ENCODE results near the gene GRM2.

Gene GRM2

DNA sequence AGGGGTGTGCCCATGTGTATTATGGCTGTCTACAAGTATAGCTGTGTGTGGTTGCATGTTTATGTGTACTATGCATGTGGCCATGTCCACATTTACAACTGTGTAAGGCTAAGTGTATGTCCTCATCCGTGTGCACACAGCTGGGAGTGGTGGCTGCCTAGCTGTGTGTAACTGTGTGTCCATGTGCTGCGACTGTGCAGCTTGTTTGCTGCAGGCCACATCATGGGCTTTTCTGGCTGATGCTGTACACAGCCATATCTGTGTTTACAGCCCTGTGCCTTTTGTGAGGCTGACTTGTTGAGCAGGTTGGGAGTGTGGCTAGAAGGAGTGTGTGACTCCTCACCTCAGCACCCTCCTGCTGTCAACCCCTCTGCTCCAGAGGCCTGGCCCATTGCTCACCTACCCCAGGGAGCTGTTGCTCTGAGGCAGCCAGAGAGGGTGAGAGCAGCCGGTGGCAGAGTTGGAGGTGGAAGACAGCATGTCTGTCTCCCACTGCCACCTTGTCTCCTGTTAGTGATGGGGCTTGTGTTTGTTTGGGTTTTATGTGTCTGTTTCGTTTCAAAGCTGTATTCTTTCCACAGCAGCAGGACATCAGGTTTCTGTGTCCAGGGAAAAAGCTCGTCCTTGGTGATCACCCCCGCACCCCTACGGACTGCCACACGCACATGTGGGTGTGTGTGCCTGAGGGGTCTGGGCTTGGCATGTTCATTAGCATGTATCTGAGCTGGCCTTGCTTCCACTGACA is 1.4 kb upstream of the GRM2 start:
- DNase-seq (ENCODE audit: low spot score): no peak

DNA sequence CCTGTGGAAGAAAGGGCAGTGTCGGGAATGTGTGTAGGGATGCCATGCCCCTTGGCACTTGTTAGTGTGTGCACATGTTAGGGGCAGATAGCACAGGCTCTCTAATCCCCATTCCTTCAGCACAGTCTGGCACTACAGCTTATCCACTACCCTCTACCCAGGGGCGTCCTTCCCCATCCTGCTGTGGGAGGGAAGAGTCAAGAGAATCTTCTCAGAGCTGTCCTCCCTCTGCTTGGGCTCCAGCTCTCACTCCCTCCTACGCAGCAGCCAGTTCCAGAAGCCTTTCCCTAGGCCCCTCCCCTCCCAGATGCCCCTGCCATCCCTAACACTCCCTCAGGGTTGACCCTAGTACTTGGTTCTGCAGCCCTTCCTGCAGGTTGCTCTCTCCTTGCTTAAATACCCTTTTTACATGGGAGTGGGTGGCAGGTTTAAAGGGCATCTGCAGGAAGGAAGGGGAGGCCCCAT is 815 bp upstream of the GRM2 start:
- no peak for DNase-seq (ENCODE audit: low spot score)

DNA sequence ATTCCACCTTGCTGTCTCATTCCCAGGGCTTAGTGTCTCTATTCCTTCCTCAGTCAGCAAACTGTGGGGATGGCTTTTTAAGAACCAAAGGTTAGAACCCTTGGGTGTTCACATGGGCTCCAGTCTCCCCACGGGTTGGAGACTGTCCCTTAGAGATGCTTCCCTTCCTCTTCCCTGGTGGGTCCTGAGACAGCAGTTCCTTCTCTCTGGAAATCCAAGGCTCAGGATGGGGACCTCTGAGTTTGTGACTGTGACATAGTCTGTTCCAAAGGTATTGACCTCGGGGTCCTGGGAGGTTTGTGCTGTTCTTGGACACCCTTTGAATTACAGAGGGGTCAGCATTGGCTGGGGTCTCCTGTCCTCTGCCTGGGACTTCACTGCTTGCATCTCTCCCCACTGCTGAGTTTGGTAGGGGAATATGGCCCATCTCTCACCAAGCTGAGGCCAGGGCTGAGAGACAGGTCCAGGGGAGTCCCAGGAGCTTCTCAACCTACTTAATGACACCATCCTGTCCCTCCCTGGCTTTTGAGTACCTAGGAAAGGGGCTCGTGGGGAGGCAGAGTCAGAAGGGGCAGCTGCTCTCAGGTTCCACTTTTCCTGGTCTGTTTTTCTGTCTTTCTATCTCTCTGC is 1.5 kb downstream of the GRM2 start:
- DNase-seq (ENCODE audit: low spot score): no peak

DNA sequence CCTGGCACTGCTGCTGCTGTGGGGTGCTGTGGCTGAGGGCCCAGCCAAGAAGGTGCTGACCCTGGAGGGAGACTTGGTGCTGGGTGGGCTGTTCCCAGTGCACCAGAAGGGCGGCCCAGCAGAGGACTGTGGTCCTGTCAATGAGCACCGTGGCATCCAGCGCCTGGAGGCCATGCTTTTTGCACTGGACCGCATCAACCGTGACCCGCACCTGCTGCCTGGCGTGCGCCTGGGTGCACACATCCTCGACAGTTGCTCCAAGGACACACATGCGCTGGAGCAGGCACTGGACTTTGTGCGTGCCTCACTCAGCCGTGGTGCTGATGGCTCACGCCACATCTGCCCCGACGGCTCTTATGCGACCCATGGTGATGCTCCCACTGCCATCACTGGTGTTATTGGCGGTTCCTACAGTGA is 2.1 kb downstream of the GRM2 start:
- peak; percentile 44 for DNase-seq (ENCODE audit: low spot score)

DNA sequence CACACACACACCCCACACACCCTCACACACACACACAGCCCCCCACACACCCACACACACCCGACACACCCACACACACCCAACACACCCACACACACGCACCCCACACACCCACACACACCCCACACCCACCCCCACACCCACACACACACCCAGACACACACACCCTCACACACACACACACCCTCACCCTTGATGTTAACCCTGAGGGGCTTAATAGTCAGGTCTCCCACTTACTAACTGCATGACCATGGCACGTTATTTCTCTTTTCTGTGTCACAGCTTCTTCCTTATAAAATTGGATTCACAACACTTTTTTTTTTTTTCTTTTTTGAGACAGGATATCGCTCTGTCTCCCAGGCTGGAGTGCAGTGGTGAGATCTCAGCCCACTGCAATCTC is 2.8 kb downstream of the GRM2 start:
- no peak for DNase-seq (ENCODE audit: low spot score)

DNA sequence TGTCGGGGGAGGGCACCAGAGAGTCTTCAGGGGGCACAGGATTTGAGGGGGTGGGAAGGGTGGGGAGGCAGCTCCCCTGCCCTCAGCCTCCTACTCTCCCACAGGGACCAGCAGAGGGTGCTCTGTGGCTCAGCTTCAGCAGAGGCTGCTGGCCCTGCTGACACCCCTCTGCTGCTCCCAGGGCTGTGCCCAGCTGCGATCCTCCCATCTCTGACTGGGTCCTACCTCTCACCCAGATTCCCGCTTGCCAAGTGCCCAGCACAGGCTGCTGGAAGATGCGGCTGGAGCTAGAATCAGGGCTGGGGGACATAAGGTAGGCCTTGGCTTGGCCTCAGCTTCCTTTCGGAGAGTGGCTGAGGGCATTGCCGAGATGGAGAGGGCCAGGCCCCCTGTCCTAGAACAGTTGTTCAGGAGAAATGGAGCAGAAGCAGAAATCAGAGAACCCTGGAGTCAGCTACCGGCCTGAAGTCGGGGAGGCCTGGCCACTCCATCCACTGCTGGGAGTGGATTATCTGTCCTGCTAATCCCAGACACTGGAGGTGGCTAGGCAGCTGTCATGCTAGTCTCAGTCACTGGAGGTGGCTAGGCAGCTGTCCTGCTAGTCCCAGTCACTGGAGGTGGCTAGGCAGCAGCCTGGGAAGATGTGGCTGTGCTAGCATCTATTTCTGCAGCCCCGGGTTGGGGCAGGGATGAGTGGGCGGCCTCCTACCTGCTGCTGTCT is 3.9 kb downstream of the GRM2 start:
- peak; percentile 58 for DNase-seq (ENCODE audit: low spot score)

DNA sequence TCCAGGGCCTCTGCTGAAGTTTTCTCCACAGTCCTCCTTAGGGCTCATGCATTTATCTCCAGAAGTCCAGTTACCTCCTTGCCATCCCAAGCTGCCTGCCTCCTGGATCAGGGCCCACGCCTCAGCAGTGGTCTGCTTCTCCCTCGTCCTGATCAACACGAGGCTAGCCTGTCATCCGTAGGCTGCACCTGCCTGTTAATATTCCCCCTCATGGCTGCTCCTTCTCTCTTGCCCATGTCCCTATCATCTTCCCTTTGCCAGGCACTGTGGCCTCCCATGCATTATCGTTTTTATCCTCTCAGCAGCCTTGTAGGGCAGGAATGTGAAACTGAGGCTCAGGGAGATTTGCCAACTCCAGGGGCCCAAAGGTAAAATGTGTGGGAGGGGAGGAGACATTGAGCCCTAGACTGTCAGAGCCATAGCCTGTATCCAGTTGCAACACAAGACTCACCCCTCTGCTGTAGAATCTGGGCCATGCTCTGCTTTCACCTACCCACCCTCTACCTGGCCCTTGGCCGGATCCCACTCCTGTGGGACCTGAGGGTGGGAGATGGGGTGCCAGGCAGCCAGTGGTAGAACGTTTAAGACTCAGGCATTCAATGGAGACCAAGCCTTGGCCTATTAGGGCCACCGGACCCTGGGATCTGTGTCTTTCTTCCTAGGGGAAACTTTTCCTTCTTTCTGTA is 4.6 kb downstream of the GRM2 start:
- DNase-seq (ENCODE audit: low spot score): peak; percentile 36

DNA sequence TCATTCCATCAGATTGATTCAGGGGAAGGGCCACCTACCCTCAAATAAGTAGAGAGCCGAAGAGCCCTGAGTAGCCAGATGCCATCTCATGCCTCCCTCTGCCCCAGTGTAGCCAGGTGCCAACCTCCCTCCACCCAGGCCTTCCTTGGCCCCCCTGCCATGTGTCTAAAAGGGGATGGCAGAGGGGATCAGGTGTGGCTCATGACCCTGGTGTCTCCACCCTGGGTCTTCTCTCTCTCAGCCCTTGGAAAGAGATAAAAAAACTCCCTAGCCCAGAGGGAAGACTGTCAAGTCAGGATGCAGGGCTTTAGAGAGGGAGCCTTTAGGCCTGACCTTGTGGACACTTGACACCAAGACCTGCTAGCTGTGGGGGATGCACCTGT is 5.2 kb downstream of the GRM2 start:
- peak; percentile 29 for DNase-seq (ENCODE audit: low spot score)

DNA sequence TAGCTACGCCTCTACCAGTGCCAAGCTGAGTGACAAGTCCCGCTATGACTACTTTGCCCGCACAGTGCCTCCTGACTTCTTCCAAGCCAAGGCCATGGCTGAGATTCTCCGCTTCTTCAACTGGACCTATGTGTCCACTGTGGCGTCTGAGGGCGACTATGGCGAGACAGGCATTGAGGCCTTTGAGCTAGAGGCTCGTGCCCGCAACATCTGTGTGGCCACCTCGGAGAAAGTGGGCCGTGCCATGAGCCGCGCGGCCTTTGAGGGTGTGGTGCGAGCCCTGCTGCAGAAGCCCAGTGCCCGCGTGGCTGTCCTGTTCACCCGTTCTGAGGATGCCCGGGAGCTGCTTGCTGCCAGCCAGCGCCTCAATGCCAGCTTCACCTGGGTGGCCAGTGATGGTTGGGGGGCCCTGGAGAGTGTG is 5.7 kb downstream of the GRM2 start:
- peak; percentile 40 for DNase-seq (ENCODE audit: low spot score)

DNA sequence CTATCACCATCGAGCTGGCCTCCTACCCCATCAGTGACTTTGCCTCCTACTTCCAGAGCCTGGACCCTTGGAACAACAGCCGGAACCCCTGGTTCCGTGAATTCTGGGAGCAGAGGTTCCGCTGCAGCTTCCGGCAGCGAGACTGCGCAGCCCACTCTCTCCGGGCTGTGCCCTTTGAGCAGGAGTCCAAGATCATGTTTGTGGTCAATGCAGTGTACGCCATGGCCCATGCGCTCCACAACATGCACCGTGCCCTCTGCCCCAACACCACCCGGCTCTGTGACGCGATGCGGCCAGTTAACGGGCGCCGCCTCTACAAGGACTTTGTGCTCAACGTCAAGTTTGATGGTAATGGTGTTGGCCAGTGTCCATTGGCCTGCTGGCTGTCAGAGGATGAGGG is 6.1 kb downstream of the GRM2 start:
- DNase-seq (ENCODE audit: low spot score): no peak

DNA sequence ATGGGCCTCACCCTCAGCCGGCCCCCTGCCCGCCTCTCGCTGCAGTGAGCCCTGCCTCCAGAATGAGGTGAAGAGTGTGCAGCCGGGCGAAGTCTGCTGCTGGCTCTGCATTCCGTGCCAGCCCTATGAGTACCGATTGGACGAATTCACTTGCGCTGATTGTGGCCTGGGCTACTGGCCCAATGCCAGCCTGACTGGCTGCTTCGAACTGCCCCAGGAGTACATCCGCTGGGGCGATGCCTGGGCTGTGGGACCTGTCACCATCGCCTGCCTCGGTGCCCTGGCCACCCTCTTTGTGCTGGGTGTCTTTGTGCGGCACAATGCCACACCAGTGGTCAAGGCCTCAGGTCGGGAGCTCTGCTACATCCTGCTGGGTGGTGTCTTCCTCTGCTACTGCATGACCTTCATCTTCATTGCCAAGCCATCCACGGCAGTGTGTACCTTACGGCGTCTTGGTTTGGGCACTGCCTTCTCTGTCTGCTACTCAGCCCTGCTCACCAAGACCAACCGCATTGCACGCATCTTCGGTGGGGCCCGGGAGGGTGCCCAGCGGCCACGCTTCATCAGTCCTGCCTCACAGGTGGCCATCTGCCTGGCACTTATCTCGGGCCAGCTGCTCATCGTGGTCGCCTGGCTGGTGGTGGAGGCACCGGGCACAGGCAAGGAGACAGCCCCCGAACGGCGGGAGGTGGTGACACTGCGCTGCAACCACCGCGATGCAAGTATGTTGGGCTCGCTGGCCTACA is 8.5 kb downstream of the GRM2 start:
- DNase-seq (ENCODE audit: low spot score): no peak

DNA sequence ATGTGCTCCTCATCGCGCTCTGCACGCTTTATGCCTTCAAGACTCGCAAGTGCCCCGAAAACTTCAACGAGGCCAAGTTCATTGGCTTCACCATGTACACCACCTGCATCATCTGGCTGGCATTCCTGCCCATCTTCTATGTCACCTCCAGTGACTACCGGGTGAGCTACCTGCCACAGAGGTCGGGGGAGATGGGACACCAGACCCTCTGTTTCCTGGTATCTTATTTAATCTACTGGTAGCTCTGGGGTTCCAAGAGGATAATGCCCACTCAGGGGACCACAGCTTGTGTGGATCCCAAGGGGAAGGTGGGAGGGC is 9.1 kb downstream of the GRM2 start:
- DNase-seq (ENCODE audit: low spot score): no peak

DNA sequence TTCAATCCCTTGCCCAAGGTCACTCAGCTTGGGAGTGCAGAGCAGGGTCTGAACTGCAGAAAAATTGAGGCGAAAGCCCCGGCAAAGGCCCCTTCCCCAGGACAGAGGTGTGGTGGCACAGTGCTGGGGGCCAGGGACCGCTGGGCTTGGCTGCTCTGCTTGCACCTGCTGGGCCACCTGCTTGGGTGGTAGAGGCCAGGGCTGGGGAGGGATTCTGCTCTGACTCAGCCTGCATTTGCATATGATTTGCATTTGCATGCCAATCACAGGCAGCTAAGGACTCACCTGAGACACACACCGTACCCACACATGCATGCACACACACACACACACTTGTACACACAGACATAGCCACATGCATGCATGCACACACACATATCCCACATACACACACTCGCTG is 9.9 kb downstream of the GRM2 start:
- DNase-seq (ENCODE audit: low spot score): no peak

DNA sequence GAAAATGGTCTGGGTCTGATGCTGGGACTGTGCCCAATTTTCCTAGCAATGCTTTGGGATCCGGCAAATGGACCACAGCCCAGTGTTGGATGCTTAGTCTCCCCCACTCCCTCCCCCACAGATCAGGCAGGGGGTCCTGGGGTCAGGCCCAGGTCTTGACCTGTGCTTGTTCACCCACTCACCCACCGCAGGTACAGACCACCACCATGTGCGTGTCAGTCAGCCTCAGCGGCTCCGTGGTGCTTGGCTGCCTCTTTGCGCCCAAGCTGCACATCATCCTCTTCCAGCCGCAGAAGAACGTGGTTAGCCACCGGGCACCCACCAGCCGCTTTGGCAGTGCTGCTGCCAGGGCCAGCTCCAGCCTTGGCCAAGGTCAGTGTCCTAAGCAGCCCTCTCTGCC is 10.6 kb downstream of the GRM2 start:
- DNase-seq (ENCODE audit: low spot score): peak; percentile 43

DNA sequence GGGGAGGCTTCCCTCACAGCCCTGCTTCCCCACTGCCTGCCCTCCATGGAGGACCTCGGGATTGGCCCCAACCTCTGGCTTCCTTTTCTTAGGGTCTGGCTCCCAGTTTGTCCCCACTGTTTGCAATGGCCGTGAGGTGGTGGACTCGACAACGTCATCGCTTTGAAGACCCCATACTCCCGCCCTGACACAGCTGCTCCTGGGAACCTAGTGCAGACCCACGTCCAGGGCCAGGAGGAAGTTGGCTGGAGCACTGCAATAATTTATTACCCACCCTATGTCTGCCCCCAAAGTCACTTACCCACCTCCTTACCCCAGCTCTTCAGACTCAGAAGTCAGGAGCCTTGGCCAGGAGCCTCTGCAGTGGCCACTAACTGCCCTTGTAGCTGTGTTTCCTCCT is 11.1 kb downstream of the GRM2 start:
- no peak for DNase-seq (ENCODE audit: low spot score)

DNA sequence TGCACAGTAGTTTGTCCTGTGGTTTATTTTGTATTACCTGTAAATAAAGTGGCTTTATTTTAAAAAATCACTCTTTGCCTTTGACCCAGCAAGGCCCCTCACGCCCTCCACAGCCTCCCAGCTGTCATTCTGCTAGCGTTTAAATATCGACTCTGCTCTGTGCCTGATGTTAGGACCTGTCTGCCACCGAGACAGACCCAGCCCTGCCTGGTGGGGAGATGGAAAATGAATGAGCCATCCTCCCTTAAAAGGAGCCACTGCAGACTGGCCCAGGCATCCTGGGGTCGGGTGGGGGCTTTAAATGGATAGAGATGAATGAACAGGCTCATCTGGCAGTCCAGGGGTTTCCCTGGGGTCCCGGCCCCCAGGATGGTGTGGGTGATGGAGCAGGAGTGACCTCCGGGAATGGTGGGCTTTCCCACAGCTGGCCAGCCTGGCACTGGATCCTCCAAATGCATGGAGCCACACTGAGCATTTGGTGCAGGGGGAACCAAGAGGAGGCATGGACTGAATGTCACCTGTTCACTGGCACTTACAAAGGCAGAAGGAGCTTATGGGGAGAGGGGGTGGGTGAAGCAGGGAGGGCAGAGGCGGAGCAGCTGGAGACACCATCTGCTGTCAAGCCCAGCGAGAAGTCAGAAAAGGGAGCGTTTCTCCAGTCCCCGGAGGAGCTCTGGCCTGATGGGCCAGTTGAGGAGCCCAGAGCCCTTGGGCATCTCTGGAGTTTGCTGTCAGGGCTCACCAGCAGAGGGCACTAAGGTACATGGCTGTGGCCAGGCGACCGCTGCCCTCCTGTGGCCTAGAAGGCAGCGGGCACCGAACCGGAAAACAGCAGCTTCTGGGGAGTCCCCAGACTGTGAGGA is 11.9 kb downstream of the GRM2 start:
- DNase-seq (ENCODE audit: low spot score): peak; percentile 85

DNA sequence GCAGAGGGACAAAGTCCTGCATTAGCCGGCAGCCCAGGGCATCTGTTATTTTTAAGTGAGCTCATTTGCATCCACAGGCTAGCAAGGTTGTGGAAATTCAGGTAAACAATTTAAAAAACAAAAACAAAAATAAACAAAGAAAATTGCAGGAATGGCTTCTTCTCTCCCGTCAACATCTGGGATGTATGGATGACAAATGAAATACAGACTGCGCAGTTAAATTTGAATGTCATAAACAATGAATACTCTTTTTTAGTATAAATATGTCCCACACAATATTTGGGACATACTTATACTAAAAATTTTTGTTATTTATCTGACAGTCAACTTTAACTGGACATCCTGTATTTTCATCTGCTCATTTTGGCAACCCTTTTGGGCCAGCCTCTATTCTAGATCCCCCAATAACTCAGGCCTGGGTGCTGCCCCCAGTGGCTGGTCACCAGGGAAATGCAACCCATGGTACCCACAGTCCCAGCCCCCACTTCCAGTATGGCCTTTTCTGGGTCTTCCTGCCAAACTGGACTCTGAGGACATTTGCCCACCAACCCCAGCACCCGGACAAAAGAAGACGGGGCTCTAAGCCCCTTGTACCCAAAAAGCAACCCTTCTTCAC is 12.7 kb downstream of the GRM2 start:
- no peak for DNase-seq (ENCODE audit: low spot score)

DNA sequence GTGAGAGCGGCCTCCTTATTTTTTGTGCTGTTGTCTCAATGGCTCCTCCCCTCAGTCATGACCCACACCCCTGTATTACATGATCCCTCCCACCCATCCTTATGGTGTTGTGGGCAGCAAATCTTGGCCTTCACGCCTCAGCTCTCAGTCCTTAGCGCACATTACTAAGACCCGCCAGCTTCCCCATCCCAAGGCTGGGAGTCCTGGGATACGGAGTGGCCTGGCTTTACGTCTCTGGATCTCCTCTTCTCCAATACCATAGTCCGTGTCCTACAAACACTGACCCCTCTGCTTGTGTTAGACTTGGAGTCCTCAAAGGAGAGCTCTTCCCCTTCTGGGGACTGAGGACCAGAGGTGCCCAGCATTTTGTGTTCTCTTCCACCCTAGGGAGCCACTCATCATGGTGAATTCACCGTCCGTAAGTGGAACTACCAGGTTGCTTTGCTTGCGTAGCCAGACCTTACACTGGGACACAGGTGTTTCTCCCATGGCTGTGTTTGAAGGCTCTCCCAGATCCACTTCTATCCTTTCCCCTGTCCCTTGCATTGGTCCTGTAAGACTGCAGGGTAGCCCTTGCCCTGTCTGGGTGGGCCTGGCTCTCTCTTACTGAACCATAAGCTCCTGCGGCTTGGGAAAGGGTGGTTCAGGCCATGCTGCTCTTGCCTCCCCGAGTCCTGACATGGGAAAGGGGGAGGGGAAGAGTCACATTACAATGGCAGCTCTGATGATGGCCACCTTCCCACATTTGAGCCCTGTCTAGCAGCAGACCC is 13.6 kb downstream of the GRM2 start:
- no peak for DNase-seq (ENCODE audit: low spot score)

DNA sequence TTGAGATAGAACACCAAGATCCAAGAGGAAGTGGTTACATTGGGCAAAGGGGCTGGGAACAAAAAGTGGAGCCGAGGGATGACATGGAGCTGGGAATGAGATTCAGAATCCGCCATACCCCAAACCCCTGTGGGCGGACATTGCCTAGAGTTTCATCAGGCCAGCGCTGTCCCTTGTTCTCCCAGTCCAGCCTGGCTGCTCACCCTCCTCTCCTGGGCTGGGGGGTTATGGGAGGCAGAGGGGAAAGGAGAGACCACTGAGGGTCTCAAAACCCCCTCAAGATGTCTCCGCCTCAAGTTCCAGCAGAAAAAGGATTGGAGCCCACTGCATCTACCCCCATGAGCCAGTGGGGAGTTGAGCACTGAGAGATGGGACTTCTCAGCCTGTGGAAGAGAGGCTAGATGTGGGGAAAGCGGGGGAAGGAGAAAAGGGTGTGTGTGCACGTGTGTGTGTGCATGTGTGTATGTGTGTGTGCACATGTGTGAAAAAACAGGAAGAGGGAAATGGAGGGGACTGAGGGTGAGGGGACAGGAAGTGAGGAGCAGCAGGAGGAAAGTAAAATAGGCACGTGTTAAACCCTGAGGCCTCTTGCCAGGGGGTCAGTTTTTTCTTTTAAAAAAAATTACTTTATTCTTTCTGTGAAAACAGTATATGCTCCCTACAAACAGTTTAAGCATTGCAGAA is 14.3 kb downstream of the GRM2 start:
- no peak for DNase-seq (ENCODE audit: low spot score)

Measured in ecto neural progenitor cell (in vitro differentiated cells).